ENCODE measurements around the gene SIK3. TPM values are rescaled to one million over a fixed set of nuclear protein-coding genes. Genes with fewer than 3 reads are reported as not detected.

Gene SIK3
- total RNA-seq, 2 experiments from 2014 or later = 81.4 to 86.1 TPM

- Histone ChIP-seq H3K27me3 (ENCODE audit: control insufficient read depth in 1 of 2, insufficient read depth in 2 of 2, low read length in 2 of 2) (no peaks in the 10 kb centered on the region), H3K4me3 (ENCODE audit: low read length) (no peak overlapping the region), H3K4me1 (ENCODE audit: insufficient read depth, low read length) (no peaks in the 10 kb centered on the region), H3K9me3 (ENCODE audit: control insufficient read depth in 1 of 2, insufficient read depth in 1 of 2, low read length in 2 of 2) (no peaks in the 10 kb centered on the region), H3K27ac (ENCODE audit: low read depth in 1 of 2, low read length in 2 of 2) (no peak overlapping the region), H3K36me3 (ENCODE audit: insufficient read depth, low read length) (peaks cover 50% of the 10 kb centered on the region)
- intact Hi-C loops (cut with DNase I, micrococcal nuclease) = no loop called here
- H3K27me3 Mint-ChIP-seq = no peaks in the 10 kb centered on the region
- H3K4me1 Mint-ChIP-seq (ENCODE audit: low read depth) = peaks cover 7% of the 10 kb centered on the region
- TF ChIP-seq CTCF (IDR thresholded peaks at IDR 0.05) = no peak
- no peaks in the 10 kb centered on the region for H3K9me3 Mint-ChIP-seq
- POLR2A ChIA-PET = interaction anchor here (1.2 kb wide), 1 partner anchor 33 kb away, joined by 3 read pairs; no protein-coding TSS in a partner anchor
- CTCF ChIA-PET = no interaction called here
- no peak for ATAC-seq (ENCODE audit: poor library complexity)
- peaks cover 65% of the 10 kb centered on the region for H3K36me3 Mint-ChIP-seq (ENCODE audit: low read depth)
- DNase-seq = no peak
- no peak overlapping the region for H3K4me3 Mint-ChIP-seq
- H3K27ac Mint-ChIP-seq = no peak overlapping the region
These were observed 202.0 kb downstream of the SIK3 start for GRCh38 chr11:116896211-116896610.

- H3K27ac ChIP-seq (ENCODE audit: low read depth in 1 of 2, low read length in 2 of 2) = no peak overlapping the region
- intact Hi-C loops (cut with DNase I, micrococcal nuclease) = no loop called here
- POLR2A ChIA-PET = interaction anchor here (1.2 kb wide), 1 partner anchor 34 kb away, joined by 3 read pairs; no protein-coding TSS in a partner anchor
- peaks cover 63% of the 10 kb centered on the region for H3K36me3 Mint-ChIP-seq (ENCODE audit: low read depth)
- no peak for TF ChIP-seq CTCF (IDR thresholded peaks at IDR 0.05)
- no peaks in the 10 kb centered on the region for H3K9me3 ChIP-seq (ENCODE audit: control insufficient read depth in 1 of 2, insufficient read depth in 1 of 2, low read length in 2 of 2)
- peaks cover 12% of the 10 kb centered on the region for H3K4me1 Mint-ChIP-seq (ENCODE audit: low read depth)
- ATAC-seq (ENCODE audit: poor library complexity) = peak; percentile 48
- no peaks in the 10 kb centered on the region for H3K9me3 Mint-ChIP-seq
- peaks cover 2% of the 10 kb centered on the region for H3K4me1 ChIP-seq (ENCODE audit: insufficient read depth, low read length)
- H3K27me3 ChIP-seq (ENCODE audit: control insufficient read depth in 1 of 2, insufficient read depth in 2 of 2, low read length in 2 of 2) = no peaks in the 10 kb centered on the region
- H3K27ac Mint-ChIP-seq = no peak overlapping the region
- peaks cover 50% of the 10 kb centered on the region for H3K36me3 ChIP-seq (ENCODE audit: insufficient read depth, low read length)
- no peak overlapping the region for H3K4me3 Mint-ChIP-seq
- CTCF ChIA-PET = no interaction called here
- H3K27me3 Mint-ChIP-seq = no peaks in the 10 kb centered on the region
- H3K4me3 ChIP-seq (ENCODE audit: low read length) = no peak overlapping the region
- peak in 5 of 14 experiments; percentile 8 to 58 (median 39) for DNase-seq
These were observed 203.0 kb downstream of the SIK3 start for GRCh38 chr11:116895048-116895757.

GRCh38 chr11:116893906-116894305 is 204.3 kb downstream of the SIK3 start:
- intact Hi-C loops (cut with DNase I, micrococcal nuclease) = no loop called here
- Histone ChIP-seq H3K9me3 (ENCODE audit: control insufficient read depth in 1 of 2, insufficient read depth in 1 of 2, low read length in 2 of 2) (no peaks in the 10 kb centered on the region), H3K36me3 (ENCODE audit: insufficient read depth, low read length) (peaks cover 42% of the 10 kb centered on the region), H3K4me1 (ENCODE audit: insufficient read depth, low read length) (peaks cover 11% of the 10 kb centered on the region), H3K27ac (ENCODE audit: low read depth in 1 of 2, low read length in 2 of 2) (no peak overlapping the region), H3K4me3 (ENCODE audit: low read length) (no peak overlapping the region), H3K27me3 (ENCODE audit: control insufficient read depth in 1 of 2, insufficient read depth in 2 of 2, low read length in 2 of 2) (no peaks in the 10 kb centered on the region)
- Mint-ChIP-seq H3K4me1 (ENCODE audit: low read depth) (peaks cover 16% of the 10 kb centered on the region), H3K27me3 (no peaks in the 10 kb centered on the region), H3K36me3 (ENCODE audit: low read depth) (peaks cover 55% of the 10 kb centered on the region), H3K9me3 (no peaks in the 10 kb centered on the region), H3K4me3 (no peak overlapping the region), H3K27ac (no peak overlapping the region)
- no peak for TF ChIP-seq CTCF (IDR thresholded peaks at IDR 0.05)
- ChIA-PET POLR2A (no interaction called here), CTCF (no interaction called here)
- DNase-seq (no peak), ATAC-seq (ENCODE audit: poor library complexity) (no peak)

Data from CD4-positive, alpha-beta T cell (primary cell).